ENCODE measurements around the gene TRPM7. TPM values are rescaled to one million over a fixed set of nuclear protein-coding genes. Genes with fewer than 3 reads are reported as not detected.
"Not testable (repeated sequence)": the region's sequence is repeated elsewhere in the genome, so short reads cannot be mapped to it uniquely, and the experiment has no call there.

Gene TRPM7
- total RNA-seq, 1 donor from 2014 or later, result 47.3 TPM

DNA sequence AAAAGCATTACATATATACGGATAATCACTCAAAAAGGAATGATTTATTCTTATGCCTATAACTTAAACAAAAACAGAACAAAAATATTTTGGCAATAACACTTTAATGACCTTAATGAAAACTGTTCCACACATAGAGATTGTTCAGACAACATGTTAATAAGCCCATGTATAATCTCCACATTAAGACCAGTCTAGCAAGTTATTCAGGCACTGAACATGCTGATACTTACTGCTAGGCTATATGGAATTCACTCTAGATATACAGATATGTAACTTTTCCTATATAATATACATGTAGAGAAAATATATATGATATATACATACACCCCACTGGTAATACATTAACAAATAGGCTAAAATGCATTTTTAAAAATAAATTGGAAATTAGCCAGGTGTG, 96.3 kb downstream of the TRPM7 start:
- DNase-seq, result no peak
- intact Hi-C loops (cut with DNase I), result no loop called here
- TF ChIP-seq, protein P1, sequence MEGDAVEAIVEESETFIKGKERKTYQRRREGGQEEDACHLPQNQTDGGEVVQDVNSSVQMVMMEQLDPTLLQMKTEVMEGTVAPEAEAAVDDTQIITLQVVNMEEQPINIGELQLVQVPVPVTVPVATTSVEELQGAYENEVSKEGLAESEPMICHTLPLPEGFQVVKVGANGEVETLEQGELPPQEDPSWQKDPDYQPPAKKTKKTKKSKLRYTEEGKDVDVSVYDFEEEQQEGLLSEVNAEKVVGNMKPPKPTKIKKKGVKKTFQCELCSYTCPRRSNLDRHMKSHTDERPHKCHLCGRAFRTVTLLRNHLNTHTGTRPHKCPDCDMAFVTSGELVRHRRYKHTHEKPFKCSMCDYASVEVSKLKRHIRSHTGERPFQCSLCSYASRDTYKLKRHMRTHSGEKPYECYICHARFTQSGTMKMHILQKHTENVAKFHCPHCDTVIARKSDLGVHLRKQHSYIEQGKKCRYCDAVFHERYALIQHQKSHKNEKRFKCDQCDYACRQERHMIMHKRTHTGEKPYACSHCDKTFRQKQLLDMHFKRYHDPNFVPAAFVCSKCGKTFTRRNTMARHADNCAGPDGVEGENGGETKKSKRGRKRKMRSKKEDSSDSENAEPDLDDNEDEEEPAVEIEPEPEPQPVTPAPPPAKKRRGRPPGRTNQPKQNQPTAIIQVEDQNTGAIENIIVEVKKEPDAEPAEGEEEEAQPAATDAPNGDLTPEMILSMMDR (IDR thresholded peaks at IDR 0.05), result no peak
- H3K27ac ChIP-seq, result no peak overlapping the region
- H3K9me3 ChIP-seq, result no peaks in the 10 kb centered on the region
- no peak for ATAC-seq
- H3K36me3 ChIP-seq, result peaks cover 100% of the 10 kb centered on the region
- no peak overlapping the region for H3K4me3 ChIP-seq
- no peaks in the 10 kb centered on the region for H3K4me1 ChIP-seq
- no peaks in the 10 kb centered on the region for H3K27me3 ChIP-seq (ENCODE audit: low read depth)

DNA sequence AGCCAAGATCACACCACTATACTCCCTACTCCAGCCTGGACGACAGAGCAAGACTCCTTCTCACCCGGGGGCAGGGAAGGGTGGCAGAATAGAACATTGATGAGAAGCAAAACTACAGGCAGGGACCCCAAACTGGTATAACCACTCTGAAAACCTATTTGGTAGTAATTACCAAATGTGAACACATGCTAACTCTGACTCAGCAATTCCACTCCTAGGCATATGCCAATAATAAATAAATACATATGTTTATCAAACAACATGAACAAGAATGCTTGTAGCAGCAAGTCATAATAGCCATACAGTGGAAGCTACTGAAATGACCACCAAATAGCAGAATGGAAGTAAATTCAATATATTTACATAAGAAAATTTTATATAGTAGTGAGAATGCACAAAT, 109.1 kb downstream of the TRPM7 start:
- Histone ChIP-seq H3K4me1 (no peaks in the 10 kb centered on the region), H3K27me3 (ENCODE audit: low read depth) (no peaks in the 10 kb centered on the region), H3K9me3 (no peaks in the 10 kb centered on the region), H3K27ac (no peak overlapping the region), H3K36me3 (peaks cover 97% of the 10 kb centered on the region), H3K4me3 (no peak overlapping the region)
- intact Hi-C loops (cut with DNase I), result no loop called here
- ATAC-seq, result no peak
- TF ChIP-seq, protein P1 (IDR thresholded peaks at IDR 0.05), result no peak
- no peak for DNase-seq

DNA sequence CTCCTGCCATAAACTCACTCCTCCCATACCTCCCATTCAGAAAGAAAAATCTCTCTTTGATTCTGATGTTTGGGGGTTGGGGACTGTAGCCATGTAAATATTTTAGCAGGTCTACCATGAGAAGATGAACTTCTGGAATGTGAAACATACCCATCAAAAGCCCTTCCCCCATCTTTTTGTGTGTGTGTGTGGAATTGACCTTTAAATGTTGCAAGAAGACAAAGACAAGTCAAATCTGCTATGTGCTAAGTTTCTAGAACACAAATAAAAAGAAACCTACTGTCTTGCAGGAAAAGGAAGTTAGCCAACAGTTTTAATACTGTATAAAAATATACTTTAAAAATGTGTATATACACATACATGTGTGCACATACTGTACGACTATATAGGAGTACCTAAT, 110.4 kb downstream of the TRPM7 start:
- no peak for DNase-seq
- H3K4me3 ChIP-seq, result no peak overlapping the region
- TF ChIP-seq, protein P1 (IDR thresholded peaks at IDR 0.05), result no peak
- no peaks in the 10 kb centered on the region for H3K27me3 ChIP-seq (ENCODE audit: low read depth)
- ATAC-seq, result no peak
- intact Hi-C loops (cut with DNase I), result no loop called here
- H3K9me3 ChIP-seq, result no peaks in the 10 kb centered on the region
- H3K4me1 ChIP-seq, result no peaks in the 10 kb centered on the region
- H3K36me3 ChIP-seq, result peaks cover 97% of the 10 kb centered on the region
- H3K27ac ChIP-seq, result no peak overlapping the region

DNA sequence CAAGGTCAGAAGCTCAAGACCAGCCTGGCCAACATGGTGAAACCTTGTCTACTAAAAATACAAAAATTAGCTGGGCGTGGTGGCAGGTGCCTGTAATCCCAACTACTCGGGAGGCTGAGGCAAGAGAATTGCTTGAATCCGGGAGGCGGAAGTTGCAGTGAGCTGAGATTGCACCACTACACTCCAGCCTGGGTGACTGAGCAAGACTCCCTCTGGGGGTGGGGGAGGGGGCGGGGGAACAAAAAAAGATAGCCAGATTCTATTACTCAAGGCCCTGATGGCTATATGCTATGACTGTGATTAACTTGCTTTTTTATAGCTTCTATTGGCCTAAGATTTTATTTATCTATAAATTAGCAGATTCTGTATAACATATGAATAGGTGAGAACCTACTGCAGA, 112.8 kb downstream of the TRPM7 start:
- H3K4me3 ChIP-seq; H3K4me1 ChIP-seq; intact Hi-C loops (cut with DNase I); H3K27ac ChIP-seq; H3K9me3 ChIP-seq; H3K27me3 ChIP-seq (ENCODE audit: low read depth): not testable (repeated sequence)
- peak; percentile 67 for DNase-seq
- peaks cover 97% of the 10 kb centered on the region for H3K36me3 ChIP-seq
- peak in 1 of 2 donors; percentile 57 for ATAC-seq

DNA sequence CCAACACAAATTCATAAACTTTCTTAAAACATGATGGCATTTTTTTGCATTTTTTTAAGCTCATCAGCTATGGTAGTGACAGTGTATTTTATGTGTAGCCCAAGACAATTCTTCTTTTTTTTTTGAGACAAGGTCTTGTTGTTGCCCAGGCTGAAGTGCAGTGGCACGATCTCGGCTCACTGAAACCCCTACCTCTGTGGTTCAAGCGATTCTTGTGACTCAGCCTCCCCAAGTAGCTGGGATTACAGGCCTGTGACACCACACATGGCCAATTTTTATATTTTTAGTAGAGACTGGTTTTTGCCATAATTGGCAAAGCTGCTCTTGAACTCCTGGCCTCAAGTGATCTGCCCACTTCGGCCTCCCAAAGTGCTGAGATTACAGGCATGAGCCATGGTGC, 122.8 kb downstream of the TRPM7 start:
- DNase-seq (no peak), ATAC-seq (no peak)
- TF ChIP-seq, protein P1 (IDR thresholded peaks at IDR 0.05), result no peak
- intact Hi-C loops (cut with DNase I), result no loop called here
- H3K4me3 ChIP-seq, result no peak overlapping the region
- H3K27ac ChIP-seq, result no peak overlapping the region
- H3K36me3 ChIP-seq, result peaks cover 93% of the 10 kb centered on the region
- H3K27me3 ChIP-seq (ENCODE audit: low read depth), result no peaks in the 10 kb centered on the region
- no peaks in the 10 kb centered on the region for H3K4me1 ChIP-seq
- no peaks in the 10 kb centered on the region for H3K9me3 ChIP-seq

DNA sequence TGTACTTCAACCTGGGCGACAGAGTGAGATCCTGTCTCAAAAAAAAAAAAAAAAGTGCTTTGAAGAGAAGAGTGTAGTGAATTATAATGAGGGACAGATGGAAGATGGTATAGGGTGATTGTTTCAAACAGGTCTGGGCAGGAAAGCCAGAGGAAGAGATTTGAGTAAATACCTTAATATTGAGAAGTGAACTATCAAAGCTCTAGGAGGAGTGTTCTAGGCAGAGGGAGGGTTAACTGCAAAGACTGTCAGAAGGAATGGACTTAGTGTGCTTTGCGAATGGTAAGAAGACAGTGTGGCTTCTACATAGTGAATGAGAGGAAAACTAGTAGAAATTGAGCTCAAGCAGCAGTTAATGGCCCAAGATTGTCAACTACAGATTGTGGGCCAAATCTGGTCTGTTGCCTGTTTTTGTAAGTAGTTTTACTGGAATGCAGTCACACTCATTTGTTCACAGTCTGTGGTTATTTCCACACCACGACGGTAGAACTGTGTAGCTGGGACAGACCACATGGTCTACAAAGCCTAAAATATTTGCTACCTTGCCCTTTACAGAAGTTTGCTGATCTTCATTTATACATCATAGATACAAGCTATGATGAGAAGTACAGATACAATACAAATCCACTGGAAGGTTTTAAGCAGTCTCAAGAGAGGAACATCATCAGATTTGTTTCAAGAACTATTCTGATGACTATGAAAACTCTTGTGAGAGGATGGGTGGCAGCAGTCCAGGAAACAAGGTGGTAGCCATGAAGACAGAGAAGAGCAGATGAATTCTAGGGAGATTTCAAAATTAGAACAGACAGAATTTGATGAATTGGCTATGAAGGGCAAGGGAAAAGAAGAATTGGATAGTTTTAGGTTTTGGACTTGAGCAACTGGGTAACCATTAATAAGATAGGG, 123.6 kb downstream of the TRPM7 start:
- no peaks in the 10 kb centered on the region for H3K9me3 ChIP-seq
- intact Hi-C loops (cut with DNase I), result no loop called here
- H3K4me3 ChIP-seq, result no peak overlapping the region
- H3K36me3 ChIP-seq, result peaks cover 93% of the 10 kb centered on the region
- TF ChIP-seq, protein P1 (IDR thresholded peaks at IDR 0.05), result no peak
- H3K27me3 ChIP-seq (ENCODE audit: low read depth), result no peaks in the 10 kb centered on the region
- H3K27ac ChIP-seq, result no peak overlapping the region
- H3K4me1 ChIP-seq, result no peaks in the 10 kb centered on the region
- no peak for DNase-seq
- no peak for ATAC-seq

Measured in lower lobe of right lung (tissue), 2 donors.